ENCODE data around the gene RPTOR.

RPTOR gene

GRCh38 chr17:80727409-80727755, 182.7 kb downstream of the RPTOR start:
- H3K9me3 Mint-ChIP-seq: no peaks in the 10 kb centered on the region
- DNase-seq (ENCODE audit: low spot score in 2 of 2) (no peak), ATAC-seq (replicated peaks; ENCODE audit: extremely low read depth, poor library complexity, severe bottlenecking) (no peak)
- no peaks in the 10 kb centered on the region for H3K27me3 Mint-ChIP-seq
- no peak overlapping the region for H3K4me3 Mint-ChIP-seq
- H3K27ac Mint-ChIP-seq (ENCODE audit: low read depth): no peak overlapping the region
- H3K4me1 Mint-ChIP-seq: peaks cover 43% of the 10 kb centered on the region
- peaks cover 8% of the 10 kb centered on the region for H3K36me3 Mint-ChIP-seq (ENCODE audit: insufficient read depth)

GRCh38 chr17:80729016-80729415, 184.4 kb downstream of the RPTOR start:
- peaks cover 8% of the 10 kb centered on the region for H3K36me3 Mint-ChIP-seq (ENCODE audit: insufficient read depth)

GRCh38 chr17:80729761-80730160, 185.1 kb downstream of the RPTOR start:
- no peak for DNase-seq (ENCODE audit: low spot score in 2 of 2)
- no peak for ATAC-seq (replicated peaks; ENCODE audit: extremely low read depth, poor library complexity, severe bottlenecking)
- Mint-ChIP-seq H3K27me3 (no peaks in the 10 kb centered on the region), H3K4me3 (no peak overlapping the region), H3K27ac (ENCODE audit: low read depth) (peak overlapping the region; percentile 79), H3K4me1 (peaks cover 38% of the 10 kb centered on the region), H3K9me3 (no peaks in the 10 kb centered on the region), H3K36me3 (ENCODE audit: insufficient read depth) (peaks cover 8% of the 10 kb centered on the region)

More at GRCh38 chr17:80729016-80729415, 184.4 kb downstream of the RPTOR start:
- DNase-seq (ENCODE audit: low spot score in 2 of 2): no peak
- Mint-ChIP-seq H3K27me3 (no peaks in the 10 kb centered on the region), H3K4me1 (peaks cover 36% of the 10 kb centered on the region), H3K27ac (ENCODE audit: low read depth) (peak overlapping the region; percentile 79), H3K9me3 (no peaks in the 10 kb centered on the region), H3K4me3 (no peak overlapping the region)
- no peak for ATAC-seq (replicated peaks; ENCODE audit: extremely low read depth, poor library complexity, severe bottlenecking)

- no peaks in the 10 kb centered on the region for H3K27me3 Mint-ChIP-seq
- H3K27ac Mint-ChIP-seq (ENCODE audit: low read depth): peak overlapping the region; percentile 83
- H3K4me1 Mint-ChIP-seq: peaks cover 35% of the 10 kb centered on the region
- peaks cover 8% of the 10 kb centered on the region for H3K36me3 Mint-ChIP-seq (ENCODE audit: insufficient read depth)
- H3K4me3 Mint-ChIP-seq: peak overlapping the region; percentile 57
- ATAC-seq (replicated peaks; ENCODE audit: extremely low read depth, poor library complexity, severe bottlenecking): no peak
- no peaks in the 10 kb centered on the region for H3K9me3 Mint-ChIP-seq
- no peak for DNase-seq (ENCODE audit: low spot score in 2 of 2)
Observed at GRCh38 chr17:80730739-80731138, 186.1 kb downstream of the RPTOR start.

GRCh38 chr17:80731323-80731722, 186.7 kb downstream of the RPTOR start:
- Mint-ChIP-seq H3K4me3 (peak overlapping the region; percentile 57), H3K27ac (ENCODE audit: low read depth) (peak overlapping the region; percentile 83), H3K4me1 (peaks cover 35% of the 10 kb centered on the region), H3K9me3 (no peaks in the 10 kb centered on the region), H3K27me3 (no peaks in the 10 kb centered on the region), H3K36me3 (ENCODE audit: insufficient read depth) (peaks cover 8% of the 10 kb centered on the region)
- ATAC-seq (replicated peaks; ENCODE audit: extremely low read depth, poor library complexity, severe bottlenecking): no peak
- DNase-seq (ENCODE audit: low spot score in 2 of 2): no peak

GRCh38 chr17:80732268-80732667, 187.6 kb downstream of the RPTOR start:
- Mint-ChIP-seq H3K36me3 (ENCODE audit: insufficient read depth) (peaks cover 7% of the 10 kb centered on the region), H3K4me1 (peaks cover 31% of the 10 kb centered on the region), H3K9me3 (no peaks in the 10 kb centered on the region), H3K27ac (ENCODE audit: low read depth) (no peak overlapping the region), H3K27me3 (no peaks in the 10 kb centered on the region), H3K4me3 (no peak overlapping the region)
- DNase-seq (ENCODE audit: low spot score in 2 of 2) (no peak), ATAC-seq (replicated peaks; ENCODE audit: extremely low read depth, poor library complexity, severe bottlenecking) (no peak)

- H3K27me3 Mint-ChIP-seq: no peaks in the 10 kb centered on the region
- peaks cover 7% of the 10 kb centered on the region for H3K36me3 Mint-ChIP-seq (ENCODE audit: insufficient read depth)
- H3K4me3 Mint-ChIP-seq: no peak overlapping the region
- H3K9me3 Mint-ChIP-seq: no peaks in the 10 kb centered on the region
- no peak for DNase-seq (ENCODE audit: low spot score in 2 of 2)
- H3K4me1 Mint-ChIP-seq: peaks cover 37% of the 10 kb centered on the region
- no peak for ATAC-seq (replicated peaks; ENCODE audit: extremely low read depth, poor library complexity, severe bottlenecking)
- no peak overlapping the region for H3K27ac Mint-ChIP-seq (ENCODE audit: low read depth)
Observed at GRCh38 chr17:80737106-80738019, 192.7 kb downstream of the RPTOR start.

- DNase-seq (ENCODE audit: low spot score in 2 of 2) (no peak), ATAC-seq (replicated peaks; ENCODE audit: extremely low read depth, poor library complexity, severe bottlenecking) (no peak)
- Mint-ChIP-seq H3K4me3 (no peak overlapping the region), H3K36me3 (ENCODE audit: insufficient read depth) (peaks cover 7% of the 10 kb centered on the region), H3K27me3 (no peaks in the 10 kb centered on the region), H3K4me1 (peaks cover 43% of the 10 kb centered on the region), H3K27ac (ENCODE audit: low read depth) (no peak overlapping the region), H3K9me3 (no peaks in the 10 kb centered on the region)
Observed at GRCh38 chr17:80738020-80738808, 193.6 kb downstream of the RPTOR start.

GRCh38 chr17:80738987-80739730, 194.5 kb downstream of the RPTOR start:
- Mint-ChIP-seq H3K27me3 (no peaks in the 10 kb centered on the region), H3K36me3 (ENCODE audit: insufficient read depth) (peaks cover 7% of the 10 kb centered on the region), H3K9me3 (no peaks in the 10 kb centered on the region), H3K27ac (ENCODE audit: low read depth) (peak overlapping the region; percentile 90), H3K4me1 (peaks cover 37% of the 10 kb centered on the region), H3K4me3 (no peak overlapping the region)
- DNase-seq (ENCODE audit: low spot score in 2 of 2) (no peak), ATAC-seq (replicated peaks; ENCODE audit: extremely low read depth, poor library complexity, severe bottlenecking) (peak; percentile 49)

GRCh38 chr17:80740141-80740540, 195.5 kb downstream of the RPTOR start:
- H3K36me3 Mint-ChIP-seq (ENCODE audit: insufficient read depth): peaks cover 7% of the 10 kb centered on the region
- H3K4me1 Mint-ChIP-seq: peaks cover 34% of the 10 kb centered on the region
- ATAC-seq (replicated peaks; ENCODE audit: extremely low read depth, poor library complexity, severe bottlenecking) (no peak), DNase-seq (ENCODE audit: low spot score in 2 of 2) (no peak)
- H3K4me3 Mint-ChIP-seq: no peak overlapping the region
- H3K27ac Mint-ChIP-seq (ENCODE audit: low read depth): peak overlapping the region; percentile 90
- no peaks in the 10 kb centered on the region for H3K27me3 Mint-ChIP-seq
- no peaks in the 10 kb centered on the region for H3K9me3 Mint-ChIP-seq

GRCh38 chr17:80742091-80742490, 197.5 kb downstream of the RPTOR start:
- Mint-ChIP-seq H3K36me3 (ENCODE audit: insufficient read depth) (peaks cover 5% of the 10 kb centered on the region), H3K4me3 (no peak overlapping the region), H3K4me1 (peaks cover 34% of the 10 kb centered on the region), H3K9me3 (no peaks in the 10 kb centered on the region), H3K27me3 (no peaks in the 10 kb centered on the region), H3K27ac (ENCODE audit: low read depth) (no peak overlapping the region)
- ATAC-seq (replicated peaks; ENCODE audit: extremely low read depth, poor library complexity, severe bottlenecking) (no peak), DNase-seq (ENCODE audit: low spot score in 2 of 2) (no peak)

- H3K4me3 Mint-ChIP-seq: peak overlapping the region; percentile 30
- peaks cover 40% of the 10 kb centered on the region for H3K4me1 Mint-ChIP-seq
- H3K27me3 Mint-ChIP-seq: no peaks in the 10 kb centered on the region
- peaks cover 4% of the 10 kb centered on the region for H3K36me3 Mint-ChIP-seq (ENCODE audit: insufficient read depth)
- H3K27ac Mint-ChIP-seq (ENCODE audit: low read depth): peak overlapping the region; percentile 25
- no peaks in the 10 kb centered on the region for H3K9me3 Mint-ChIP-seq
- DNase-seq (ENCODE audit: low spot score in 2 of 2) (no peak), ATAC-seq (replicated peaks; ENCODE audit: extremely low read depth, poor library complexity, severe bottlenecking) (no peak)
Observed at GRCh38 chr17:80742581-80743180, 198.0 kb downstream of the RPTOR start.

All from central memory CD8-positive, alpha-beta T cell (primary cell).